AG10803 (cell line): ENCODE results near the gene BBS2.
"Not testable (repeated sequence)": the region's sequence is repeated elsewhere in the genome, so short reads cannot be mapped to it uniquely, and the experiment has no call there.

Experiments used
- DNase-seq: peaks from one replicate; pipeline ENCODE4 v3.0.0; 2010; ENCODE audit warnings: low read depth
- H3K4me3 ChIP-seq: 2 replicates; pipeline ENCODE4 v1.5.1; 2011; ENCODE audit warnings: mild to moderate bottlenecking, low read length, control low read depth
- TF ChIP-seq, protein P1 (sequence below): conservative IDR thresholded peaks from 2 replicates; pipeline ENCODE4 v1.5.1; 2011; ENCODE audit warnings: mild to moderate bottlenecking, low read length, control low read depth, inconsistent platforms

The BBS2 gene

DNA sequence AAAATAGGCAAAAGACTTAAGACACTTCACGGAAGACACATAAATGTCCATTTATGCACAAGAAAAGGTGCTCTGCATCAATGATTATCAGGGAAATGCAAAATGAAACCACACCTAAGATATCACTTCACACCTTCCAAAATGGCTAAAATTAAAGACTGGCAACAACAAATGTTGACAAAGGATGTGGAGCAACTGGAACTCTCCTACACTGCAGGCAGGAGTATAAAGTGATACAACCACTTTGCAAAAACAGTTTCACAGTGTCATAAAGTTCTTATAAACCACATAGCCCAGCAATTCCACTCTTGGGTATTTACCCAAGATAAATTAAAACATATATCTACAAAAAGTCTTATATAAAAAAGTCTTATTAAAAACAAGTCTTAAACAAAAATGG is 7.8 kb downstream of the BBS2 start:
- H3K4me3 ChIP-seq = no peak overlapping the region
- no peak for DNase-seq
- TF ChIP-seq, protein P1, sequence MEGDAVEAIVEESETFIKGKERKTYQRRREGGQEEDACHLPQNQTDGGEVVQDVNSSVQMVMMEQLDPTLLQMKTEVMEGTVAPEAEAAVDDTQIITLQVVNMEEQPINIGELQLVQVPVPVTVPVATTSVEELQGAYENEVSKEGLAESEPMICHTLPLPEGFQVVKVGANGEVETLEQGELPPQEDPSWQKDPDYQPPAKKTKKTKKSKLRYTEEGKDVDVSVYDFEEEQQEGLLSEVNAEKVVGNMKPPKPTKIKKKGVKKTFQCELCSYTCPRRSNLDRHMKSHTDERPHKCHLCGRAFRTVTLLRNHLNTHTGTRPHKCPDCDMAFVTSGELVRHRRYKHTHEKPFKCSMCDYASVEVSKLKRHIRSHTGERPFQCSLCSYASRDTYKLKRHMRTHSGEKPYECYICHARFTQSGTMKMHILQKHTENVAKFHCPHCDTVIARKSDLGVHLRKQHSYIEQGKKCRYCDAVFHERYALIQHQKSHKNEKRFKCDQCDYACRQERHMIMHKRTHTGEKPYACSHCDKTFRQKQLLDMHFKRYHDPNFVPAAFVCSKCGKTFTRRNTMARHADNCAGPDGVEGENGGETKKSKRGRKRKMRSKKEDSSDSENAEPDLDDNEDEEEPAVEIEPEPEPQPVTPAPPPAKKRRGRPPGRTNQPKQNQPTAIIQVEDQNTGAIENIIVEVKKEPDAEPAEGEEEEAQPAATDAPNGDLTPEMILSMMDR = no peak

DNA sequence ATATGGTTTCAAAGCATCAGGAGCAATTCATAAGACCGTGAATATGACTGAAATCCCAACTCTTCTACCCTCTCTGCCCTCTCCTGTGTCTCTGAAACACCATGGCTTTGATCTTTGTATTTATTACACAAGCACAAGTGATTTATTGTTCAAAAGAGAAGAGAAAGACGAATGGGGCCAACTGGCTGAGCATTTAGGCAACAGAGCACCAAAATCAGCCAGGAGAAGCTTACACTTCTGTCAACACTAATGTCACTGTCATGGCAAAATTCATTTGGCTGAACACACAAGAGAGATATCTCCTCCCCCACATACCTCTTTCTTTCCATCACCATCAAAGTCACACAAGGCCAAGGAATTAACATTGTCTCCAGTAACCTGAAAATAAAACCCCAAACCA is 9.3 kb downstream of the BBS2 start:
- no peak for DNase-seq
- no peak overlapping the region for H3K4me3 ChIP-seq
- TF ChIP-seq, protein P1 = no peak

DNA sequence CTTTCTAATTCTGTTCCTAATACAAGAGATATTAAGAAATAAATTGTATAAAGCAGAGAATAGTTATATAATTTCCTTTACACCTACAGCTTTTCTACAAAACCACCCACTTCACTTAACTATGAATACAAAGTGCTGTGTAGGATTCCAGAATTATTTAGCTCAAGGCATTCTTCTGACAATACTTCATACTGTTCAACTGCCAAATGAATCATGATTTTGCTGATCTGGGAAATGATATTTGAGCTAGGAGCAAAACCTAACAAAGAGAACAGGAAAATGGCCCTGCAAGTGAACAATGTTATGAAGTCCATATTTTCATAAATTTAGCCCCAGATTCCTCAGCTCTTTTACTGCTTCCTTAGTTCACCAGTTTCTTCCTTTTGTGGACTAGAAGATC is 12.9 kb downstream of the BBS2 start:
- H3K4me3 ChIP-seq = no peak overlapping the region
- TF ChIP-seq, protein P1 = no peak
- peak; percentile 56 for DNase-seq

DNA sequence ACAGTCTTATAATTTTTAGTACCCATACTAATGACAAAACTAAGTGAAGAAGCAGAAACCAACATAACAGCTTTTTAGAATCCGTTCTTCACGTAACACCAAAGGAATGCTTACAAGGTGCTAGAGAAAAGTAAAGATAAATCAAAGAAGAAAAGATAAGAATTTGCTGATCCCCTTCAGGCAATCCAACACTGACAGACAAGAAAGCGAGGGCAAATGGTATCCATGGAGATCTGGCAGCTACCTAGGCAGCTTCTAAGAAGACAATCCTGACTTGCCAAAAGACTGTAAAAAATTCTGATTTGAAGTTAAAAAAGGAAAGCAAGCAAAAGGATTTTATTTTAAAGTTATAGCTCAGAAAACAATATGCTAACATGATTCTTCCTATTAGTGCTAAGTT is 14.6 kb downstream of the BBS2 start:
- H3K4me3 ChIP-seq = no peak overlapping the region
- TF ChIP-seq, protein P1 = no peak
- DNase-seq = no peak

DNA sequence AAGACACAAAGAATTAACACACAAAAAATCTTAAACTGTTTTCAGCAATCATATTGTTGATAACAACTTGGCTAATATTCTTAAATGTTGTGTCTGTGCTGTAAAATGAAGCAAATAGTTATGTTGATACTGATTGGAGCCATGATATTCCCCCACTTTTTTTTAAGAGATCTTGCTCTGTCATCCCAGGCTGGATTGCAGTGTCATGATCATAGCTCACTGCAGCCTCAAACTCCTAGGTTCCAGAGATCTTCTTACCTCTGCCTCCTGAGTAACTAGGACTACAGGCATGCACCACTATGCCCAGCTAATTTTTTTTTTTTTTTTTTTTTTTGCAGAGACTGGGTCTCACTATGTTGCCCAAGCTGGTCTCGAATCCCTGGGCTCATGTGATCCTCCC is 26.0 kb downstream of the BBS2 start:
- H3K4me3 ChIP-seq = no peak overlapping the region
- no peak for DNase-seq
- TF ChIP-seq, protein P1 = no peak

DNA sequence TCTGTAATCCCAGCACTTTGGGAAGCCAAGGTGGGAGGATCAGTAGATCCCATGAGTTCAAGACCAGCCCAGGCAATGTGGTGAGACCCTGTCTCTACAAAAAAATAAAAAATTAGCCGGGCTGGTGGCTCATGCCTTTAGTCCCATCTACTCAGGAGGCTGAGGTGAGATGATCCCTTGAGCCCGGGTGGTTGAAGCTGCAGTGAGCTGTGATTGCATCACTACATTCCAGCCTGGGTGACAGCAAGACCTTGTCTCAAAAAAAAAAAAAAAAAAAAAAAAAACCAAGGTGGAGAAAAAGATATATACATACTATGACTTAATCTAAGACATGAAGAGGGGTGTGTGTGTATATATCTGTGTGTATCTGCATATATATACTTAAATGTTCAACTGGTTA is 26.7 kb downstream of the BBS2 start:
- H3K4me3 ChIP-seq = no peak overlapping the region
- DNase-seq = peak; percentile 17
- TF ChIP-seq, protein P1 = no peak

DNA sequence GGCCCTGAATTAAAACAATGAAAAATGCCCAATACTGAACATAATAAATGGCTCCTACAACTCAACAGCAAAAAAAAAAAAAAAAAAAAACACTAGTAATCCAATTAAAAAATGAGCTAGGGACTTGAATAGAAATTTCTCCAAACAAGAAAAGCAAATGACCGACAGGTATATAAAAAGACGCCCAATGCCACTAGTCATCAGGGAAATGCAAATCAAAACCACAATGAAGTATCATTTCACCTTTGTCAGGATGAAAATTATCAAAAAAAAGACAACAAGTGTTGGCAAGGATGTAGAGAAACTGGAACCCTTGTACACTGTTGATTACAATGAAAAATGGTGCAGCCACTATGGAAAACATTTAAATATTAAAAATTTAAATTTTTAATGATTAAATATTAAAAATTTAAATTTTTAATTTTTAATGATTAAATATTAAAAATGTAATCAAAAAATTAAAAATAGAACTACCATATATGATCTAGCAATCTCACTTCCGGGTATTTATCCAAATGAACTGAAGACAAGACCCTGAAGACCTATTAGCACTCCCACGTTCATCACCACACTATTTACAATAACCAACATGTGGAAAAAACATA is 28.1 kb downstream of the BBS2 start:
- no peak for DNase-seq
- TF ChIP-seq, protein P1 = no peak
- no peak overlapping the region for H3K4me3 ChIP-seq

DNA sequence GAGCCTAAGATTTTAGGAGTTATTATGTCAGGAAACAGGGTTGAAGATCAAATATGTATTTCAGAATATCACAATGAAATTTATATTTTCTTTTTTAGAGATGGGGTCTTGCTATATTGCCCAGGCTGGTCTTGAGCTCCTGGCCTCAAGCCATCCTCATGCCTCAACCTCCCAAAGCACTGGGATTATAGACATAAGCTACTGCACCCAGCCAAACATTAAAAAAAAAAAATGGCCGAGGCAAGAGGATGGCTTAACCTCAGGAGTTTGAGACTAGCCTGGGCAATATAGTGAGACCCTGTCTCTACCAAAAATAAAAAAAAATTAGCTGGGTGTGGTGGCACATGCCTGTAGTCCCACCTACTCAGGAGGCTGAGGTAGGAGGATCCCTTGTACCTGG is 31.0 kb downstream of the BBS2 start:
- H3K4me3 ChIP-seq, DNase-seq: not testable (repeated sequence)
